ENCODE results near the gene ITGB4. TPM values are rescaled to one million over a fixed set of nuclear protein-coding genes. Genes with fewer than 3 reads are reported as not detected.

ITGB4 gene
- total and polyA plus RNA-seq, 5 donors, result 12.7 to 29.7 (median 20.3) TPM

DNA sequence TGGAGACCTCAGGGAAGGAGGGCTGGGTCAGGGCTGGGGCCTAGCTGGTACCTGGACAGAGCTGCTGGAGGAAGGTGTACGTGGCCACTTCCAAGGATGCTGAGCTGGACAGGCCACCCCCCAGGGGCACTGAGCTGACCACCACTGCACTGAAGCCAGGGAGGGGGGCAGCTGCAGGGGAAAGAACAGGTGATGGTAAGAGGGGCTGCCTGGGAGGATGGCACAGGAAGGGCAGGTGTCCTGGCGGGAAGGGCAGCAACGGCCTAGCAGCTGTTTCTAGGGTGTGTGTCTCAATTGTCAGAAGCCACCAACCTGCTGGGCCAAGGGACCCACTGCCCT, 42.0 kb downstream of the ITGB4 start:
- peak in 1 of 3 donors; percentile 22 for DNase-seq
- no peaks in the 10 kb centered on the region for H3K27me3 ChIP-seq (ENCODE audit: control insufficient read depth, insufficient read depth)
- no peak overlapping the region for H3K27ac ChIP-seq (ENCODE audit: low read length)
- intact Hi-C loops (cut with DNase I), result loop anchor here in 1 of 4 donors (10.0 kb wide), 1 partner anchor 132 kb away; the partner anchor contains the start of gene TRIM65
- no peaks in the 10 kb centered on the region for H3K9me3 ChIP-seq (ENCODE audit: control insufficient read depth, low read length)
- H3K4me3 ChIP-seq (ENCODE audit: low read length), result no peak overlapping the region
- peaks cover 2% of the 10 kb centered on the region for H3K4me1 ChIP-seq (ENCODE audit: control insufficient read depth, insufficient read depth, low read length)
- no peak for ATAC-seq
- 93% methylated on average over 3 of the region's 3 CpGs for WGBS

DNA sequence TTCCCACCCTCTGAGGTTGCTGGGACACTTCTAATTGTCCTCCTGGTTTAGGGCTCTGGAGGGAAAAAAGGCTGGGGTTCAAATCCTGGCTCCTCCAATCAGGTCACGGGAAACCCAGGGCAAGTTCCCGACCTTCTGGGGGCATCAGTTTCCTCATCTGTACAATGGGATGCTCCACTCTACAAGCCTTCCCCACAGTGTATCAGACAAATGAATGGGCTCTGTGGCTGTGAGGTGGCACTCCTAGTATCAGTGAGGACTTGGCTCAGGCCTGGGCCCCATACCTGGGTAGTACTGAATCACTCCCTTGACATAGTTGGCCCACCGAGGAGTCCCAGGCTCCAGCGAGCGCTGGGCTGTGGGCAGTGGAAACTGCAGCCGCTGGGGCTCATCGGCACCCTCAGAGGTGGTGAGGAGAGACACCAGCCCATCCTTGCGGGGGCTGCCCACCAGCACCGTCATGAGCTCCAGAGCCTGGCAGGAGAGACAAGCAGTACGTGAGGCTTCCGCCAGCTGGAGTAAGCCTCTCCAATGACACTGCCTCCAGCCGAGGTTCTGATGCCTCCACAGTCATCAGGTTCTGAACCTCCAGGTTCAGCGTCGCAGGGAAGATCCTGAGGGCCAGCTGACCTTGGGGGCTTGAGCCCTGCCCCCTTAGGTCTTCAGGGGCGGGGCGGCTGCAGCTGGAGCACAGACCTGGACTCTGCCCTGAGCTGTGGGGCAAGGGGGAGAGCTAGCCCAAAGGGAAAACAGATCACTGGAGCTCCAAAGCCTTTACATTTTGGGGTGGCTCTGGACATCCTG, 42.6 kb downstream of the ITGB4 start:
- H3K9me3 ChIP-seq (ENCODE audit: control insufficient read depth, low read length), result no peaks in the 10 kb centered on the region
- ATAC-seq, result peak; percentile 2 to 3
- intact Hi-C loops (cut with DNase I), result loop anchor here in 1 of 4 donors (10.0 kb wide), 1 partner anchor 131 kb away; the partner anchor contains the start of gene TRIM65
- H3K27ac ChIP-seq (ENCODE audit: low read length), result no peak overlapping the region
- DNase-seq, result peak in 1 of 3 donors; percentile 43
- 72% methylated on average over 16 of the region's 16 CpGs for WGBS
- peak overlapping the region; percentile 52 for H3K4me3 ChIP-seq (ENCODE audit: low read length)
- peaks cover 2% of the 10 kb centered on the region for H3K4me1 ChIP-seq (ENCODE audit: control insufficient read depth, insufficient read depth, low read length)
- H3K27me3 ChIP-seq (ENCODE audit: control insufficient read depth, insufficient read depth), result no peaks in the 10 kb centered on the region

DNA sequence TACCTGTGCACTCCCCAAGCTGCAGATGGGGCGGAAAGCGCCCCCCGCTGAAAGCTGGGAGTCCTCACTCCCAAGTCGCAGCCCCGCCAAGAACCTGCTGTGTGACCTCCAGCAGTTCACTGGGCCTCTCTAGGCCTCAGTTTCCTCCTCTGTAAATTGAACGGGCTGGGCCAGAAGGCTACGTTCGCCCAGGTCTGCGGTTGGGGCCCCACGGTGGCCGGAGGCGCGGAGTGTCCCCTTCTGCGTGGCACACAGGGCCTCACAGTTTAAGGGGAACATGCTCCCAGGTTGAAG, 43.1 kb downstream of the ITGB4 start:
- 10% methylated on average over 14 of the region's 14 CpGs for WGBS
- no peak for ATAC-seq
- intact Hi-C loops (cut with DNase I), result loop anchor here in 1 of 4 donors (10.0 kb wide), 1 partner anchor 130 kb away; the partner anchor contains the start of gene TRIM65

DNA sequence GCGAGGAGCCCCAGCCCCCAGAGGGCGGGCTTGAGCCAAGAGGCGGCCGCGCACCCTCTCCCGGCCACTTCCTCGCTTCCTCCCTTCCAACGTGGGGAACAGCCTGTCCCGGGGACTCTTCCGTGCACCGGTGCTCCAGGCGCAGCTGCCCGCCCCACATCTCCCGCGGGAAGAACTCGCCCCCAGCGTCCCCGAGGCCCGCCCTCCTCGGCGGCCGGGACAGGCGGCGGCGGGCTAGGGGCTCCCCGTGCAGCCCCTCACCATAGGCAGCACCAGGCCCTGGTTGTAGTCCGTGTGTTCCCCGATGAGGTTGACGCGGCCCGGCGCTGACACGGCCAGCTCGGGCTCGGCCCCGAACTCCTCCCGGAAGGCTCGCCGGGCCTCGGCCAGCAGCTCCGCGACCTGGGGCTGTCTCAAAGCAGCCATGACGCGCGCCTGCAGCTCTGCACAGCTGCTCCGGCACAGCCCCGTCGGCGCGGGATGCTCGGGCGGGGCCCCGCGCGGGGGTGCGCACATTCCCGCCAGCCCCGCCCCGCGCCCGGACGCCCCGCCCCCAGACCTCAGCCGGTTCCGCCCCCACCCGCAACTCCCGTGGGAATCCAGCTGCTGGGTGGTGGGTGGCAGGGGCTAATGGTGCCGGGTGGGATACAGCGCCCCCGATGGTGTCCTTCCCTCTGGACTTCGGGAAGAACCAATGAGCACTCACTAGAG, 43.6 kb downstream of the ITGB4 start, which contains the start of gene GALK1:
GALK1 (minus strand) TSS at position 482 of the 711 bp plus-strand sequence; CDS start at position 426, 56 bp downstream.
- WGBS, result under 1% methylated on average over 71 of the region's 71 CpGs
- ATAC-seq, result peak; percentile 88 to 92
- no peaks in the 10 kb centered on the region for H3K27me3 ChIP-seq (ENCODE audit: control insufficient read depth, insufficient read depth)
- no peaks in the 10 kb centered on the region for H3K9me3 ChIP-seq (ENCODE audit: control insufficient read depth, low read length)
- H3K4me3 ChIP-seq (ENCODE audit: low read length), result peak within 1 kb of the TSS; percentile 52
- peaks cover 2% of the 10 kb centered on the region for H3K4me1 ChIP-seq (ENCODE audit: control insufficient read depth, insufficient read depth, low read length)
- DNase-seq, result peak; percentile 83 to 92 (median 91)
- intact Hi-C loops (cut with DNase I), result loop anchor here in 1 of 4 donors (10.0 kb wide), 1 partner anchor 130 kb away; the partner anchor contains the start of gene TRIM65
- H3K27ac ChIP-seq (ENCODE audit: low read length), result peak within 1 kb of the TSS; percentile 65

More for the DNA sequence above, 43.1 kb downstream of the ITGB4 start:
- H3K9me3 ChIP-seq (ENCODE audit: control insufficient read depth, low read length), result no peaks in the 10 kb centered on the region
- H3K4me1 ChIP-seq (ENCODE audit: control insufficient read depth, insufficient read depth, low read length), result peaks cover 2% of the 10 kb centered on the region
- no peak for DNase-seq
- H3K27ac ChIP-seq (ENCODE audit: low read length), result peak overlapping the region; percentile 65
- peak overlapping the region; percentile 52 for H3K4me3 ChIP-seq (ENCODE audit: low read length)
- no peaks in the 10 kb centered on the region for H3K27me3 ChIP-seq (ENCODE audit: control insufficient read depth, insufficient read depth)

DNA sequence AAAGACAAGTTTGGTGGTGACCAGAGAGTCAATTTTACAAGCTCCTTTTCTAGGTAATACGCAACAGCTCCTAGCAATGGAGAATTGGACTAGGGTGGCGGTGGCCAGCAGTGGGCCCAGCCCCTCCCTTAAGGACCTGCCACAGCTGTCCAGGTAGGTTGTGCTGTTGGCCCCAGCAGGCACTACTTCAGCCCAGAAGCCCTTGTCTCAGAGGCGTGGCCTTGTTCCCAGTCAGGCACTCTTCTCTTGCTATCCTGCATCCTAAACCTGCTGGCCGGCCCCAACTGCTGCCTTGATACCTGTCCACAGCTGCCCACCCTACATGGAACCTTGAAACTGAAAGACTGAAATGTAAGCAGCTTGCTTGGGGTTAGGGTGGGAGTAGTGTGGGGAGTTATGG, 44.7 kb downstream of the ITGB4 start:
- intact Hi-C loops (cut with DNase I), result loop anchor here in 1 of 4 donors (10.0 kb wide), 1 partner anchor 129 kb away; the partner anchor contains the start of gene TRIM65
- Histone ChIP-seq H3K4me1 (ENCODE audit: control insufficient read depth, insufficient read depth, low read length) (peaks cover 2% of the 10 kb centered on the region), H3K4me3 (ENCODE audit: low read length) (no peak overlapping the region), H3K9me3 (ENCODE audit: control insufficient read depth, low read length) (no peaks in the 10 kb centered on the region), H3K27ac (ENCODE audit: low read length) (no peak overlapping the region), H3K27me3 (ENCODE audit: control insufficient read depth, insufficient read depth) (no peaks in the 10 kb centered on the region)
- no peak for ATAC-seq
- WGBS, result 91% methylated on average over 4 of the region's 4 CpGs
- DNase-seq, result peak in 1 of 3 donors; percentile 32

DNA sequence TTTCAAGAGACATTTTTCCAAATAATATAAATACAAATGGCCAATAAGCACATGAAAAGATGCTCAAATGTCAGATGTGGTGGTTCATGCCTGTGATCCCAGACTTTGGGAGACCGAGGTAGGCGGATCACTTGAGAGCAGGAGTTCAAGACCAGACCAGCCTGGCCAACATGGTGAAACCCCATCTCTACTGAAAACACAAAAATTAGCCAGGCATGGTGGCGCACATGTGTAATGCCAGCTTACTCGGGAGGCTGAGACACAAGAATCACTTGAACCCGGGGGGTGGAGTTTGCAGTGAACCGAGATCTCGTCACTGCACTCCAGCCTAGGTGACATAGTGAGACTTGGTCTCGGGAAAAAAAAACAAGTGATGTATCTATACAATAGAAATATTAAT, 46.6 kb downstream of the ITGB4 start:
- intact Hi-C loops (cut with DNase I), result loop anchor here in 1 of 4 donors (10.0 kb wide), 1 partner anchor 127 kb away; the partner anchor contains the start of gene TRIM65

DNA sequence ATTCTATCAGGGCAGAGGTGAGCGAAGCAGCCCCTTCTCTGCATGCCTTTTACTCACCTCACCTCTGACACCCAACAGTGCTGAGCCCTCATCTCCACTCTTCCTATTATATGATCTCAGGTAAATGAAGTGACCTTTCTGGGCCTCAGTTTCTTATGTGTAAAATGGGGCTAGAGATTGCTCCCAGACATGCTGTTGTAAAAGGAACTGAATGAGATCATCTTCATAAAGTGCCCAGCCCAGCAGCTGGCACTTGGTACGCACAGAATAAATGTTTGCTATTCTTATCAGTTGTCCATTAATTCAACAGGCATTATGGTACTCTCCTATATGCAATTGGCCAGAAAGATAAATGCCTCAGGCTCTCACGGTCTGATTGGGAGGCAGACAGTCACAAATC, 48.3 kb downstream of the ITGB4 start:
- H3K4me3 ChIP-seq (ENCODE audit: low read length), result no peak overlapping the region
- 77% methylated on average over 3 of the region's 3 CpGs for WGBS
- no peaks in the 10 kb centered on the region for H3K27me3 ChIP-seq (ENCODE audit: control insufficient read depth, insufficient read depth)
- intact Hi-C loops (cut with DNase I), result loop anchor here in 1 of 4 donors (10.0 kb wide), 1 partner anchor 125 kb away; the partner anchor contains the start of gene TRIM65
- no peak overlapping the region for H3K27ac ChIP-seq (ENCODE audit: low read length)
- H3K4me1 ChIP-seq (ENCODE audit: control insufficient read depth, insufficient read depth, low read length), result no peaks in the 10 kb centered on the region
- no peaks in the 10 kb centered on the region for H3K9me3 ChIP-seq (ENCODE audit: control insufficient read depth, low read length)
- ATAC-seq (no peak), DNase-seq (no peak)

More for the DNA sequence above, 46.6 kb downstream of the ITGB4 start:
- Histone ChIP-seq H3K27me3 (ENCODE audit: control insufficient read depth, insufficient read depth) (no peaks in the 10 kb centered on the region), H3K27ac (ENCODE audit: low read length) (no peak overlapping the region), H3K4me1 (ENCODE audit: control insufficient read depth, insufficient read depth, low read length) (peaks cover 2% of the 10 kb centered on the region), H3K4me3 (ENCODE audit: low read length) (no peak overlapping the region), H3K9me3 (ENCODE audit: control insufficient read depth, low read length) (no peaks in the 10 kb centered on the region)
- no peak for DNase-seq
- WGBS, result 92% methylated on average over 8 of the region's 8 CpGs
- ATAC-seq, result no peak

DNA sequence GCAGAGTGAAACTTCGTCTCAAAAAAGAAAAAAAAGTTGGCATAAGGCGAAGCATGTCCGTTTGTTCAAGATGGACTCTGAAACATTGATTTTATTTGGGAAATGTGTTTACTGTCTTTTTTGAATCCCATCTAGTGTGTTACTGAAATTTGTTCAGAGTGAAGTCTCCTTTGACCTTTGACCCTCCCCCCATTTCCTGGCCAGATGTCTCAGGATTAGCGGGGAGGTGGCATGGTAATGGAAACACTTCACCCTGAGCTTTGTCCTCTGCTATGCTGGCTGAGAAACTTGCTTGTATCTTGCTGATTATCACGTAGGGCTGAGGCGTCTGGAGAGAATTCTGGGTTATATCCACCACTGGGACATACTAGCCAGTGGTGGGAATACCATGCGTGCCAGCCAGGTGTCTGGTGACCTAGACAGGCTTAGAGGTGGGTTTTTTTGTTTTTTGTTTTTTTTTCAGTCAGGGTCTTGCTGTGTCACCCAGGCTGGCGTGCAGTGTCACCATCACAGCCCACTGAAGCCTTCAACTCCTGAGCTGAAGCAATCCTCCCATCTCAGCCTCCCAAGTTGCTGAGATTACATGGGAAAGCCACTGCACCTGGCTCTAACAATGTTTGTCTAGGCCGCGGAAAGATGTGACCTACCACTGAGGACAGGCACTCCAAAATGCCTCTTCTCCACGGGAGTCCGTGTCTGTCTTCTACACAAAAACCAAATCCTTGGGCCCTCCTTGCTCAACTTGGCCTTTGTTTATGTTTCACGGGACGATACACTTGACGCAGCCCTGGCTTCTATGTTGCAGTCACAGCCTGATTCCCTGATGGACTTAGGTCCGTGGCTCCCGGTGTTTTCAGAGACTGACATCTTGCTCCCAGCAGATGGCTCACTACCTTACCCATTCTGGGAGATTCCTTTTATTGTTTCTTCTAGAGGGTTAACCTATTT, 50.3 kb downstream of the ITGB4 start:
- DNase-seq, result no peak
- Histone ChIP-seq H3K4me1 (ENCODE audit: control insufficient read depth, insufficient read depth, low read length) (peaks cover 3% of the 10 kb centered on the region), H3K27ac (ENCODE audit: low read length) (no peak overlapping the region), H3K4me3 (ENCODE audit: low read length) (no peak overlapping the region), H3K27me3 (ENCODE audit: control insufficient read depth, insufficient read depth) (no peaks in the 10 kb centered on the region), H3K9me3 (ENCODE audit: control insufficient read depth, low read length) (no peaks in the 10 kb centered on the region)
- no peak for ATAC-seq
- WGBS, result 69% methylated on average over 17 of the region's 17 CpGs
- intact Hi-C loops (cut with DNase I), result no loop called here

DNA sequence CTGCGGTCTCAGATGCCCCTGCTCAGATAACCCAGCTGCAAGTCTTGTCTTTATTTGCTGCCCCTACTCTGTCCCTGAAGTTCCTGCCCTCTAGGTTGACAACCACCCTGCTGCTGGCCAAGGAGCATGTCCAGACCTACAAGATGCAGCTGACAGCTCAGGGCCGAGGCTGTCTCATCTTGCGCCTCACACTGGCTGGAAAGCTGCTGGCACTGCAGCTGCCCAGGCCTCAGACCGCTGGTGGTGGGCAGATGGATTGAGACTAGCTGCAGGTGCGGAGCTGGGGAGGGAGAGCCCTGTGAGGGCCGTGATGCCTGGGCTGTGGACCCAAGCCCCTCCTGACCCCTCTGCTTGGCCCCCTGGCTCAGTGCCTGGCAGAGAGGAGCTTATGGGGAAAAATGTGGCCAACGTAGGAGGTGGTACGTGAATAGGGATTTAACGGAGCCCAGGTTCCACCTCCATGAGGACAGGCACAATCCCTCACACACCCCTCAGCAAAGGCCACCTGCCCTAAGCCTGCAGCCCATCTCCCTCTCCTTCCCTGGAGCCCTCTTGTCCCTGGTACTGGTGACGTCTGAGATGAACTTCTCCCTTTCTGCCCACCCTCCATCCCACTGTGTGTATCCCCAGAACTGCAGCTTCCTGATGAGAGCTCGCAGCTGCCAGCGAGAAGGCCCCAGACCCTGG, 52.0 kb downstream of the ITGB4 start:
- H3K27me3 ChIP-seq (ENCODE audit: control insufficient read depth, insufficient read depth), result no peaks in the 10 kb centered on the region
- H3K27ac ChIP-seq (ENCODE audit: low read length), result no peak overlapping the region
- ATAC-seq (peak in 1 of 2 donors; percentile 2), DNase-seq (peak in 1 of 3 donors; percentile 28)
- H3K9me3 ChIP-seq (ENCODE audit: control insufficient read depth, low read length), result no peaks in the 10 kb centered on the region
- peaks cover 3% of the 10 kb centered on the region for H3K4me1 ChIP-seq (ENCODE audit: control insufficient read depth, insufficient read depth, low read length)
- intact Hi-C loops (cut with DNase I), result no loop called here
- WGBS, result 77% methylated on average over 12 of the region's 12 CpGs
- H3K4me3 ChIP-seq (ENCODE audit: low read length), result no peak overlapping the region
